OCI-M2 (cell line): ENCODE data around the gene WDR76.

Experiments used
- DNase-seq: peaks from one replicate; lab custom pipeline; 2025; ENCODE audit not compliant: unreplicated experiment; lab: John Stamatoyannopoulos, UW

The WDR76 gene

GRCh38 chr15:43876872-43877271 lies 50.1 kb downstream of the WDR76 start:
- DNase-seq: no peak

GRCh38 chr15:43877371-43877770 lies 50.6 kb downstream of the WDR76 start:
- no peak for DNase-seq

- DNase-seq: no peak
These were observed 51.6 kb downstream of the WDR76 start for GRCh38 chr15:43878446-43878845.

- no peak for DNase-seq
These were observed 52.9 kb downstream of the WDR76 start for GRCh38 chr15:43879386-43880355.

GRCh38 chr15:43880406-43881194 lies 53.8 kb downstream of the WDR76 start:
- DNase-seq: no peak

GRCh38 chr15:43881245-43881644 lies 54.4 kb downstream of the WDR76 start:
- no peak for DNase-seq

- no peak for DNase-seq
These were observed 55.1 kb downstream of the WDR76 start for GRCh38 chr15:43881944-43882343.

GRCh38 chr15:43883571-43883970 lies 56.8 kb downstream of the WDR76 start:
- no peak for DNase-seq

GRCh38 chr15:43886558-43886957 lies 59.8 kb downstream of the WDR76 start:
- no peak for DNase-seq

- no peak for DNase-seq
These were observed 61.1 kb downstream of the WDR76 start for GRCh38 chr15:43887901-43888300.

- no peak for DNase-seq
These were observed 62.2 kb downstream of the WDR76 start for GRCh38 chr15:43889042-43889441.

GRCh38 chr15:43893956-43894355 lies 67.2 kb downstream of the WDR76 start:
- no peak for DNase-seq

GRCh38 chr15:43895586-43895985 lies 68.8 kb downstream of the WDR76 start:
- DNase-seq: no peak

- DNase-seq: no peak
These were observed 69.7 kb downstream of the WDR76 start for GRCh38 chr15:43896543-43896942.

GRCh38 chr15:43898891-43899290 lies 72.1 kb downstream of the WDR76 start:
- no peak for DNase-seq

GRCh38 chr15:43899928-43900327 lies 73.1 kb downstream of the WDR76 start:
- DNase-seq: no peak

- DNase-seq: no peak
These were observed 74.2 kb downstream of the WDR76 start for GRCh38 chr15:43900996-43901395.

- DNase-seq: no peak
These were observed 74.7 kb downstream of the WDR76 start for GRCh38 chr15:43901495-43901894.

GRCh38 chr15:43903864-43904290 lies 77.1 kb downstream of the WDR76 start:
- no peak for DNase-seq

GRCh38 chr15:43905755-43906154 lies 79.0 kb downstream of the WDR76 start:
- no peak for DNase-seq

- DNase-seq: no peak
These were observed 81.8 kb downstream of the WDR76 start for GRCh38 chr15:43908516-43909050.
